ENCODE data around the gene TSC1. TPM values are rescaled to one million over a fixed set of nuclear protein-coding genes. Genes with fewer than 3 reads are reported as not detected.

The TSC1 gene
- total and polyA plus RNA-seq, 10 of the 15 experiments (the other 5 are each of a cell fraction or from before 2014, with no cell fraction given), result 4.0 to 48.0 (median 14.9) TPM

DNA sequence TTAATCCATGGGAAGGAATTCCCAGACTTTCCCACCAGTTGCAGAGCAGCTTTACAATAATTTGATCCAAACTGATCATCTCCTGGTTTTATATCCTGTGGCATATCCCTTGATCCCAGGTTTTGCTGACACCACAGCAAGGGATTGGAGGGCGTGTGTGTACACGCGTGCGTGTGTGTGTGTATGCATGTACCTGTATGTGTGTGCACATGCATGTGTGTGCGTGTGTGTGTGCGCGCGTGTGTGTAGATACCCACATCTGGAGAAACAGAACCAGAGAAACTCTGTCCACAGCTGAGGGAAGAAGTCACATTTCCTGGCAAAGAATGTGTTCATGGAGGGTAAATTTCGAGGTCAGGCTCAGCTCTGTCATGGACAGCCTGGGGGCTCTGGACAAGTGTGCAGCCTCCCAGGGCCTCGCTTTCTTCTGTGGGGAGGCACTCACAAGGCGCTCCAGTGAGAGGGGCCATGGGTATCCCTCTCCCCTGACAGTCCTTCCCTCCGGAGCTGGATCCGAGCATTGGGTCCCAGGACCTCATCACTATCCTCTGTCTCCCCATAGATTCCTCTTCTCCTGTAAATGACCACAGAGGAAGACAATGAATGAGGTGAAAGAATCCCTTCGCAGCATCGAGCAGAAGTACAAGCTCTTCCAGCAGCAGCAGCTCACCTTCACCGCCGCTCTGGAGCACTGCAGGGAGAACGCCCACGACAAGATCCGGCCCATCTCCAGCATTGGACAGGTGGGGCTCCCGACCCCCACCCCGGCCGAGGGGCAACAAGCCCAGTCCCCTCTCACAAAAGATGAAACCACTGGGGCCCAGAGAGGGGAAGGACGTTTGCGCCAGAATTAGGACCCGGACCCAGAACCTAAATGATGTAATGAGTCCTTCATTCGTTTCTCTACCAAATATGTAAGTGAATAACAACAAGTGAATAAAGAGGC lies 60.8 kb downstream of the TSC1 start (continued):
- TF ChIP-seq, protein P1, sequence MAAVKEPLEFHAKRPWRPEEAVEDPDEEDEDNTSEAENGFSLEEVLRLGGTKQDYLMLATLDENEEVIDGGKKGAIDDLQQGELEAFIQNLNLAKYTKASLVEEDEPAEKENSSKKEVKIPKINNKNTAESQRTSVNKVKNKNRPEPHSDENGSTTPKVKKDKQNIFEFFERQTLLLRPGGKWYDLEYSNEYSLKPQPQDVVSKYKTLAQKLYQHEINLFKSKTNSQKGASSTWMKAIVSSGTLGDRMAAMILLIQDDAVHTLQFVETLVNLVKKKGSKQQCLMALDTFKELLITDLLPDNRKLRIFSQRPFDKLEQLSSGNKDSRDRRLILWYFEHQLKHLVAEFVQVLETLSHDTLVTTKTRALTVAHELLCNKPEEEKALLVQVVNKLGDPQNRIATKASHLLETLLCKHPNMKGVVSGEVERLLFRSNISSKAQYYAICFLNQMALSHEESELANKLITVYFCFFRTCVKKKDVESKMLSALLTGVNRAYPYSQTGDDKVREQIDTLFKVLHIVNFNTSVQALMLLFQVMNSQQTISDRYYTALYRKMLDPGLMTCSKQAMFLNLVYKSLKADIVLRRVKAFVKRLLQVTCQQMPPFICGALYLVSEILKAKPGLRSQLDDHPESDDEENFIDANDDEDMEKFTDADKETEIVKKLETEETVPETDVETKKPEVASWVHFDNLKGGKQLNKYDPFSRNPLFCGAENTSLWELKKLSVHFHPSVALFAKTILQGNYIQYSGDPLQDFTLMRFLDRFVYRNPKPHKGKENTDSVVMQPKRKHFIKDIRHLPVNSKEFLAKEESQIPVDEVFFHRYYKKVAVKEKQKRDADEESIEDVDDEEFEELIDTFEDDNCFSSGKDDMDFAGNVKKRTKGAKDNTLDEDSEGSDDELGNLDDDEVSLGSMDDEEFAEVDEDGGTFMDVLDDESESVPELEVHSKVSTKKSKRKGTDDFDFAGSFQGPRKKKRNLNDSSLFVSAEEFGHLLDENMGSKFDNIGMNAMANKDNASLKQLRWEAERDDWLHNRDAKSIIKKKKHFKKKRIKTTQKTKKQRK (IDR thresholded peaks at IDR 0.05; ENCODE audit: low read depth, low read length), result no peak
- TF ChIP-seq, protein P2, sequence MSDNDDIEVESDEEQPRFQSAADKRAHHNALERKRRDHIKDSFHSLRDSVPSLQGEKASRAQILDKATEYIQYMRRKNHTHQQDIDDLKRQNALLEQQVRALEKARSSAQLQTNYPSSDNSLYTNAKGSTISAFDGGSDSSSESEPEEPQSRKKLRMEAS (IDR thresholded peaks at IDR 0.05; ENCODE audit: low read depth, low read length), result no peak
- no peak for TF ChIP-seq ESRRA (IDR thresholded peaks at IDR 0.05; ENCODE audit: low read length)
- no peak for TF ChIP-seq YBX1 (IDR thresholded peaks at IDR 0.05)

DNA sequence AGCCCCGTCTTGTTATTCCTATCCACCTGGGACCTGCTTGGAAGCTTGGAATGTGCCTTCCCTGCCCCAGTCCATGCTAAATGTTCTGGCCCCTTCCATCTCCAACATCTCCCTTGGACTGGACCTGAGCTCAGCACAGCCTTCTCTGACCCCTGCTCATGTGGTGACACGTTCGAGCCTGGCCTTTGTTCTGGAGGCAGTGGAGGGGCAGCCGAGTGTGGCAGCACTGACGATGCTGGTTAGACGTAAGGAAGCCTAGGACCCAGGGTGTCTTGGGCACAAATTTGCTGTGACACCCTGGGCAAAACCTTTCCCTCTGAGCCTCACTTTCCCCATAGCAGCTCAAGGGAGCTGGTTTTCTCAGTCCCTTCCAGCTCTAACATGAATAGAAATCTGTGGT lies 61.8 kb downstream of the TSC1 start:
- RAD21 ChIA-PET (ENCODE audit: unreplicated experiment), result no interaction called here
- H4K20me1 ChIP-seq (ENCODE audit: control insufficient read depth, insufficient read depth), result no peaks in the 10 kb centered on the region
- ATAC-seq, result no peak
- CTCF ChIA-PET, result interaction anchor here (6.1 kb wide), 1 partner anchor 19 kb away, joined by 32 read pairs; no protein-coding TSS in a partner anchor
- no peak for FAIRE-seq
- no peaks in the 10 kb centered on the region for H3K27me3 ChIP-seq (replicated peaks in 1 of 2; ENCODE audit: control insufficient read depth in 2 of 2, insufficient read depth in 2 of 2, low read length in 1 of 2)
- H3K27ac ChIP-seq (ENCODE audit: control insufficient read depth, insufficient read depth), result no peak overlapping the region
- WGBS (ENCODE audit: insufficient coverage, insufficient replicate concordance, low lambda C conversion rate, missing lambda C conversion rate), result 58% methylated on average over 6 of the region's 6 CpGs
- TF ChIP-seq SUZ12 (IDR thresholded peaks at IDR 0.05; ENCODE audit: unreplicated experiment), result no peak
- TF ChIP-seq PAX8 (IDR thresholded peaks at IDR 0.05), result no peak
- intact Hi-C loops (cut with micrococcal nuclease; ENCODE audit: unreplicated experiment), result no loop called here
- H2AFZ ChIP-seq (ENCODE audit: control insufficient read depth, low read depth, low read length), result no peak overlapping the region
- no peak for DNase-seq (ENCODE audit: low read depth, low spot score)
- no peaks in the 10 kb centered on the region for H3K36me3 ChIP-seq (ENCODE audit: control insufficient read depth in 2 of 2, insufficient read depth in 2 of 2, low read length in 1 of 2)
- H3K9ac ChIP-seq (ENCODE audit: control insufficient read depth, insufficient read depth, low read length), result no peak overlapping the region
- no peaks in the 10 kb centered on the region for H3K79me2 ChIP-seq (ENCODE audit: control insufficient read depth, insufficient read depth, low read length)
- H3K4me1 ChIP-seq (ENCODE audit: control insufficient read depth, insufficient read depth, low read length), result no peaks in the 10 kb centered on the region
- POLR2A ChIA-PET, result no interaction called here
- BruUV-seq (replicated peaks), result no TSS peak
- SMC1A ChIA-PET (ENCODE audit: uncharacterized antibody, unreplicated experiment), result interaction anchor here (1.1 kb wide), 1 partner anchor 13 kb away, joined by 3 read pairs; no protein-coding TSS in a partner anchor
- no peak overlapping the region for H3K4me2 ChIP-seq (ENCODE audit: control insufficient read depth, insufficient read depth)
- H3K4me3 ChIP-seq, result no peak overlapping the region
- H3K9me3 ChIP-seq (replicated peaks; ENCODE audit: control insufficient read depth, insufficient read depth, low read length), result no peaks in the 10 kb centered on the region
- in situ Hi-C loops (cut with MboI), result no loop called here
